Transverse colon (tissue), 4 donors: ENCODE measurements around the gene USP16.

Experiments used
- CTCF ChIP-seq, 5 experiments: fragments of 200-600 bp in 3 of 5; fragments of 450-650 bp in 2 of 5; sonication (generic) in 3 of 5; IDR thresholded peaks; 1 replicate in 2 of 5; 2 replicates in 3 of 5; pipeline ENCODE4 v1.5.1; 2016 to 2017; ENCODE audit warnings: antibody characterized with exemption in 5 of 5, inconsistent platforms in 3 of 5, mild to moderate bottlenecking in 2 of 5, moderate library complexity in 1 of 5
- EP300 ChIP-seq: sonication (generic); formaldehyde crosslinking; IDR thresholded peaks from one replicate; pipeline ENCODE4 v1.6.1; 2017; ENCODE audit warnings: antibody characterized with exemption, low read depth
- POLR2AphosphoS5 ChIP-seq, 3 donors: sonication (generic); formaldehyde crosslinking; IDR thresholded peaks; one replicate each; pipeline ENCODE4 v1.6.1; 2016; ENCODE audit warnings: antibody characterized with exemption in 3 of 3

- TF ChIP-seq CTCF (IDR thresholded peaks at IDR 0.05) (no peak), EP300 (no peak), POLR2AphosphoS5 (IDR thresholded peaks at IDR 0.05) (no peak)
Observed at GRCh38 chr21:29102791-29103257, 78.4 kb downstream of the USP16 start.
